Measurements from ENCODE around the gene ANKAR.
A peak's percentile ranks its signal among the peaks of the same experiment; 100 is the strongest.

DNA sequence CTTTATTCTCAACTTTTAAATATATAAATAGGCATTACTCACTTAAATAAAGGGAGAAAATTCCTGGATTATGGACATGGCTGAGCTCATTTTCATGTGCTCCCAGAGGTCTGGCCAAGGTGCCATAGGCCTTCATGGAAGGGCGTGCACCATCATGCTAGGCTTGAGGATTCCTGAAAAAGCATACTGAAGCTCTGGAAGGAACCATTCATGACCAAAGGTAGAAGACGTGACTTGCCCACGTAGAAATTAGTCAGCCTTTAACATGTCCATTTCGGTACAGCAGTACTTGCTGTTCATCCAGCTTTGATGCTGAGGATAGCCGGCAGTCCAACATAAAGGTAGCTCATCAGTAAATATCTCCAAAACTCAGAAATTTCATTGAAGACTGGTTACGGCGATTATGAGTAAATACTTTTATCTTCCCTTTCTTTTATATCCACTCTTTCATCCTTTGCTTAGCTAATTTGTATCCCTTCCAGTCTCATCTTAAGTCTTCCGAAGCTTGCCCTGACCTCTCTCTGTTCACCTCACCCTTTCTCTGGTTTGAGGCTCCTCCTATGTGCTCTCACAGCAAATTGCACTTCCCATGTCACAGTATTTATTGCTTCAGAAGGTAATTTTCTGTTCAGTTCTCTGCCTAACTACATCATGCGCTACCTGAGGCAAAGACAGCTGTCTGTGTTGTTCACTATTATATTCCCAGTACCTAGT, 45.5 kb upstream of the ANKAR start:
- TF ChIP-seq EZH2 (IDR thresholded peaks at IDR 0.05; ENCODE audit: borderline replicate concordance, low read length): no peak
- TF ChIP-seq, protein P1, sequence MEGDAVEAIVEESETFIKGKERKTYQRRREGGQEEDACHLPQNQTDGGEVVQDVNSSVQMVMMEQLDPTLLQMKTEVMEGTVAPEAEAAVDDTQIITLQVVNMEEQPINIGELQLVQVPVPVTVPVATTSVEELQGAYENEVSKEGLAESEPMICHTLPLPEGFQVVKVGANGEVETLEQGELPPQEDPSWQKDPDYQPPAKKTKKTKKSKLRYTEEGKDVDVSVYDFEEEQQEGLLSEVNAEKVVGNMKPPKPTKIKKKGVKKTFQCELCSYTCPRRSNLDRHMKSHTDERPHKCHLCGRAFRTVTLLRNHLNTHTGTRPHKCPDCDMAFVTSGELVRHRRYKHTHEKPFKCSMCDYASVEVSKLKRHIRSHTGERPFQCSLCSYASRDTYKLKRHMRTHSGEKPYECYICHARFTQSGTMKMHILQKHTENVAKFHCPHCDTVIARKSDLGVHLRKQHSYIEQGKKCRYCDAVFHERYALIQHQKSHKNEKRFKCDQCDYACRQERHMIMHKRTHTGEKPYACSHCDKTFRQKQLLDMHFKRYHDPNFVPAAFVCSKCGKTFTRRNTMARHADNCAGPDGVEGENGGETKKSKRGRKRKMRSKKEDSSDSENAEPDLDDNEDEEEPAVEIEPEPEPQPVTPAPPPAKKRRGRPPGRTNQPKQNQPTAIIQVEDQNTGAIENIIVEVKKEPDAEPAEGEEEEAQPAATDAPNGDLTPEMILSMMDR (conservative IDR thresholded peaks at IDR 0.05 in 1 of 2, IDR thresholded peaks at IDR 0.05 in 1 of 2; ENCODE audit: extremely low read depth in 1 of 2, insufficient read depth in 1 of 2, low read depth in 1 of 2, low read length in 2 of 2): peak in 1 of 2 donors; percentile 30
